Activated T-cell treated with anti-CD3 and anti-CD28 coated beads, Interleukin-2, amount 50 U/mL, for 48 hours (primary cell): ENCODE measurements around the gene RHOBTB3.

ENCODE experiments used
- DNase-seq, 2 experiments: peaks; one replicate each; pipeline ENCODE4 v3.0.0-alpha.2; 2020

Gene RHOBTB3

DNA sequence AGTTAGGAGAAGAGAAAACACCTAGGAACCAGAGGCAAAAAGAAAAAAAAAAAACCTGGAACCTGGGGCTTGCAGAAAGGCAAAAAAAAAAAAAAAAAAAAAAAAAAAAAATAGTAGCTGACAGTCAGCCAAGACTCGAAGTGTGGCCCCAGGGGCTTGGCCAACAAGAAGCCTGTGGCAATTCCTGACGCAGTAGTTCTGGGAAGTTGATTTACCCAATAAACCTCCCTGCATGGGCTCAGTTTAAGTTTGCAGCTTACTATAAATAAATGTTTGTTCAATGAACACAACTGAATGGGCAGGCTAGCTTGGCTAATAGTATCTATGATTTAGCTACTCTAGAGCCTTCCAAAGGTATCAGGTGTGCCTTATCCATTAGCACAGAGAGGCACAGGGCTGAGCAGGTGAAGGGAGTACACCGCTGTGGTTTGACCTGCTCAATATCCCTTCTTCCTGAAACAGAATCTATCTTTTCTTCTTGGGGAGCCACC is 112.6 kb downstream of the RHOBTB3 start:
- no peak for DNase-seq

DNA sequence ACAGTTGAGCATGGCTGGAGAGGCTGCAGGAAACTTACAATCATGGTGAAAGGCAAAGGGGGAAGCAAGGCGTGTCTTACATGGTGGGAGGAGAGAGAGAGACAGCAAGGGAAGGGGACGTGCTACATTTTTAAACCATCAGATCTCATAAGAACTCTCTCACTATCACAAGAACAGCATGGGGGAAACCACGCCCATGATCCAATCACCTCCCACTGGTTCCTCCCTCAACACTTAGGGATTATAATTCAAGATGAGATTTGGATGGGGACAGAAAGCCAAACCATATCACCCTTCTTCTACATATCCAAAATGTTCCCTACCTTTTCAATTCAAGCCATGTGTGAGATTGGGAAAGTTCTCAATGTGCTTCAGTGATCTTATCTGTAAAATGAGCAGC is 114.3 kb downstream of the RHOBTB3 start:
- no peak for DNase-seq
